K562 (cell line): ENCODE measurements around the gene EVI5L. TPM values are rescaled to one million over a fixed set of nuclear protein-coding genes. Genes with fewer than 3 reads are reported as not detected.
A peak's percentile ranks its signal among the peaks of the same experiment; 100 is the strongest.

Experiments used
- EGR1 ChIP-seq: fragments of 450-650 bp; conservative IDR thresholded peaks from 2 replicates; pipeline ENCODE4 v1.6.1; 2017; ENCODE audit warnings: mild to moderate bottlenecking
- EWSR1 ChIP-seq: fragments of 450-650 bp; IDR thresholded peaks from 2 replicates; pipeline ENCODE4 v1.6.1; 2018; ENCODE audit warnings: borderline replicate concordance, mild to moderate bottlenecking, low read depth, moderate library complexity; ENCODE audit not compliant: partially characterized antibody
- HDGF ChIP-seq: fragments of 450-650 bp; IDR thresholded peaks from 2 replicates; pipeline ENCODE4 v1.6.1; 2016
- HMGN3 ChIP-seq: IDR thresholded peaks from 2 replicates; pipeline ENCODE4 v1.6.1; 2011; ENCODE audit warnings: borderline replicate concordance, low read depth, mild to moderate bottlenecking, mixed read lengths, low read length; ENCODE audit not compliant: insufficient read length; ENCODE audit errors: extremely low read depth
- NUFIP1 ChIP-seq: fragments of 450-650 bp; IDR thresholded peaks from 2 replicates; pipeline ENCODE4 v1.6.1; 2018; ENCODE audit not compliant: partially characterized antibody
- RBM17 ChIP-seq: fragments of 200-400 bp; formaldehyde crosslinking; IDR thresholded peaks from 2 replicates; pipeline ENCODE4 v1.6.1; 2017; ENCODE audit warnings: low read depth, mild to moderate bottlenecking, low read length, borderline replicate concordance
- RHOXF2B ChIP-seq: fragments of 250-450 bp; sonication (Bioruptor Pico); conservative IDR thresholded peaks from 2 replicates; pipeline ENCODE4 v1.5.1; 2021
- SMAD3 ChIP-seq: fragments of 450-650 bp; formaldehyde crosslinking; conservative IDR thresholded peaks from 2 replicates; pipeline ENCODE4 v1.4.0; 2020; ENCODE audit warnings: mild to moderate bottlenecking
- TAF15 ChIP-seq: fragments of 200-400 bp; formaldehyde crosslinking; IDR thresholded peaks from 2 replicates; pipeline ENCODE4 v1.6.1; 2017; ENCODE audit warnings: mild to moderate bottlenecking, low read depth, low read length, moderate library complexity
- TCF7 ChIP-seq: sonication (generic); IDR thresholded peaks from 2 replicates; pipeline ENCODE4 v1.6.1; 2016; ENCODE audit warnings: antibody characterized with exemption, borderline replicate concordance
- TFAM ChIP-seq: fragments of 250-450 bp; sonication (Bioruptor Pico); conservative IDR thresholded peaks from 2 replicates; pipeline ENCODE4 v1.5.0; 2021; ENCODE audit warnings: mild to moderate bottlenecking, moderate library complexity
- ZKSCAN8 ChIP-seq: fragments of 200-800 bp; sonication (Bioruptor generic); IDR thresholded peaks from 2 replicates; pipeline ENCODE4 v1.6.1; 2016; ENCODE audit warnings: missing genetic modification characterization, missing compliant biosample characterization
- ZNF436 ChIP-seq: fragments of 250-450, 450-650 bp; sonication (Bioruptor Pico); formaldehyde crosslinking; IDR thresholded peaks from 2 replicates; pipeline ENCODE4 v1.7.0; 2020; ENCODE audit warnings: mild to moderate bottlenecking
- polyA plus RNA-seq, 8 experiments: library from polyadenylated mRNA; depleted of rRNA in 4 of 8; stranded (reverse) in 5 of 8; unstranded in 3 of 8; fragments of >200 nt; fragmentation: Nextera tagmentation in 2 of 8; fragmentation: Illumina TruSeq in 1 of 8; extraction: Ambion mirVana in 2 of 8; extraction: Trizol in 1 of 8; gene quantifications; 2 replicates each; pipeline versions ENCODE4 v1.2.1 to v1.2.3, GENCODE V29; 2011 to 2014; ENCODE audit warnings: inconsistent platforms in 1 of 8, missing spikeins in 1 of 8
- total RNA-seq, 7 experiments: library from RNA; depleted of rRNA in 6 of 7; stranded (reverse); fragments of >200 nt in 6 of 7; fragmentation: Illumina TruSeq in 2 of 7; extraction: Trizol in 2 of 7; gene quantifications; 2 replicates each; pipeline versions ENCODE4 v1.2.1 to v1.2.3, GENCODE V29; 2011 to 2021; ENCODE audit warnings: low replicate concordance in 1 of 7
- TF ChIP-seq, protein P1 (sequence below): sonication (generic); formaldehyde crosslinking; IDR thresholded peaks from 2 replicates; pipeline ENCODE4 v1.8.0; 2023; ENCODE audit warnings: mild to moderate bottlenecking, missing genetic modification reagents
- TF ChIP-seq, protein P2 (sequence below), 2 experiments: fragments of 150-350 bp in 1 of 2; IDR thresholded peaks; 2 replicates each; pipeline ENCODE4 v1.6.1; 2012 to 2016; ENCODE audit warnings: low read depth in 2 of 2, low read length in 2 of 2, mild to moderate bottlenecking in 1 of 2, moderate library complexity in 1 of 2
- TF ChIP-seq, protein P3 (sequence below): sonication (generic); formaldehyde crosslinking; IDR thresholded peaks from 2 replicates; pipeline ENCODE4 v1.8.0; 2022; ENCODE audit warnings: mild to moderate bottlenecking, missing genetic modification reagents

The EVI5L gene
- total and polyA plus RNA-seq, 9 of the 15 experiments (the other 6 are each of a cell fraction or from before 2014, with no cell fraction given) = 0.69 to 1.8 (median 1.2) TPM; not detected in 2

DNA sequence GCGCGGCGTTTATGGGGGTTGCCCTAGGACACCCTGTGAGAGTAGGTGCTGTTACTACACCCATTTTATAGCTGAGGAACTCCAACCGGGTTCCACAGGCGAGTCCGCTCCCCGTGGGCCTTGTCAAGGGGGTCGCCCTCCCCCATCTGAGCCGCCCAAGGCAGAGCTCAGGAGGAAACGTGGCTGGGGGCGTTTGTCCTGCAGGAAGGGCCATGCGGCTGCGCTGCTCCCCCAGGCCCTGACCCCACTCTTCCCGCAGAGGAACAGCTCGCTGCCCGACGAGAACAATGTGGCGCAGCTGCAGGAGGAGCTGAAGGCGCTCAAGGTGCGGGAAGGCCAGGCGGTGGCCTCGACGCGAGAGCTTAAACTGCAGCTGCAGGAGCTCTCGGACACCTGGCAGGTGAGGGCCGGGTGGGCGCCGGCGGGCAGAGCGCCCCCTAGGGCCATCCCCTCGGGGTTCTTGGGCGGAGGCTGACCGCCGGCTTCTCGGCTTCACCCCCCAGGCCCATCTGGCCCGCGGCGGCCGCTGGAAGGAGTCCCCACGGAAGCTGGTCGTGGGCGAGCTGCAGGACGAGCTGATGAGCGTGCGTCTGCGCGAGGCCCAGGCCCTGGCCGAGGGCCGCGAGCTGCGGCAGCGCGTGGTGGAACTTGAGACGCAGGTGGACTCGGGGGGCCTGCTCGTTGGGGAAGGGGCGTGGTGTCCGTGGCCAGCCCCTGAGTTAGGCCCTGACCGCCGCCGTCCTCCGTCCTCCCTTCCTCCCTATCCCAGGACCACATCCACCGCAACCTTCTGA is 31.8 kb downstream of the EVI5L start (continued):
- TF ChIP-seq SMAD3 (CRISPR knock-in tag) (no peak), ZNF436 (no peak), EGR1 (no peak), TFAM (CRISPR knock-in tag) (no peak), RHOXF2B (CRISPR knock-in tag) (no peak), TAF15 (no peak), NUFIP1 (no peak), HDGF (no peak), RBM17 (no peak), HMGN3 (peak; percentile 54), EWSR1 (no peak), ZKSCAN8 (CRISPR knock-in tag) (no peak), TCF7 (no peak)
- TF ChIP-seq, protein P1, sequence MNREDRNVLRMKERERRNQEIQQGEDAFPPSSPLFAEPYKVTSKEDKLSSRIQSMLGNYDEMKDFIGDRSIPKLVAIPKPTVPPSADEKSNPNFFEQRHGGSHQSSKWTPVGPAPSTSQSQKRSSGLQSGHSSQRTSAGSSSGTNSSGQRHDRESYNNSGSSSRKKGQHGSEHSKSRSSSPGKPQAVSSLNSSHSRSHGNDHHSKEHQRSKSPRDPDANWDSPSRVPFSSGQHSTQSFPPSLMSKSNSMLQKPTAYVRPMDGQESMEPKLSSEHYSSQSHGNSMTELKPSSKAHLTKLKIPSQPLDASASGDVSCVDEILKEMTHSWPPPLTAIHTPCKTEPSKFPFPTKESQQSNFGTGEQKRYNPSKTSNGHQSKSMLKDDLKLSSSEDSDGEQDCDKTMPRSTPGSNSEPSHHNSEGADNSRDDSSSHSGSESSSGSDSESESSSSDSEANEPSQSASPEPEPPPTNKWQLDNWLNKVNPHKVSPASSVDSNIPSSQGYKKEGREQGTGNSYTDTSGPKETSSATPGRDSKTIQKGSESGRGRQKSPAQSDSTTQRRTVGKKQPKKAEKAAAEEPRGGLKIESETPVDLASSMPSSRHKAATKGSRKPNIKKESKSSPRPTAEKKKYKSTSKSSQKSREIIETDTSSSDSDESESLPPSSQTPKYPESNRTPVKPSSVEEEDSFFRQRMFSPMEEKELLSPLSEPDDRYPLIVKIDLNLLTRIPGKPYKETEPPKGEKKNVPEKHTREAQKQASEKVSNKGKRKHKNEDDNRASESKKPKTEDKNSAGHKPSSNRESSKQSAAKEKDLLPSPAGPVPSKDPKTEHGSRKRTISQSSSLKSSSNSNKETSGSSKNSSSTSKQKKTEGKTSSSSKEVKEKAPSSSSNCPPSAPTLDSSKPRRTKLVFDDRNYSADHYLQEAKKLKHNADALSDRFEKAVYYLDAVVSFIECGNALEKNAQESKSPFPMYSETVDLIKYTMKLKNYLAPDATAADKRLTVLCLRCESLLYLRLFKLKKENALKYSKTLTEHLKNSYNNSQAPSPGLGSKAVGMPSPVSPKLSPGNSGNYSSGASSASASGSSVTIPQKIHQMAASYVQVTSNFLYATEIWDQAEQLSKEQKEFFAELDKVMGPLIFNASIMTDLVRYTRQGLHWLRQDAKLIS (CRISPR knock-in tag) = no peak
- TF ChIP-seq, protein P2, sequence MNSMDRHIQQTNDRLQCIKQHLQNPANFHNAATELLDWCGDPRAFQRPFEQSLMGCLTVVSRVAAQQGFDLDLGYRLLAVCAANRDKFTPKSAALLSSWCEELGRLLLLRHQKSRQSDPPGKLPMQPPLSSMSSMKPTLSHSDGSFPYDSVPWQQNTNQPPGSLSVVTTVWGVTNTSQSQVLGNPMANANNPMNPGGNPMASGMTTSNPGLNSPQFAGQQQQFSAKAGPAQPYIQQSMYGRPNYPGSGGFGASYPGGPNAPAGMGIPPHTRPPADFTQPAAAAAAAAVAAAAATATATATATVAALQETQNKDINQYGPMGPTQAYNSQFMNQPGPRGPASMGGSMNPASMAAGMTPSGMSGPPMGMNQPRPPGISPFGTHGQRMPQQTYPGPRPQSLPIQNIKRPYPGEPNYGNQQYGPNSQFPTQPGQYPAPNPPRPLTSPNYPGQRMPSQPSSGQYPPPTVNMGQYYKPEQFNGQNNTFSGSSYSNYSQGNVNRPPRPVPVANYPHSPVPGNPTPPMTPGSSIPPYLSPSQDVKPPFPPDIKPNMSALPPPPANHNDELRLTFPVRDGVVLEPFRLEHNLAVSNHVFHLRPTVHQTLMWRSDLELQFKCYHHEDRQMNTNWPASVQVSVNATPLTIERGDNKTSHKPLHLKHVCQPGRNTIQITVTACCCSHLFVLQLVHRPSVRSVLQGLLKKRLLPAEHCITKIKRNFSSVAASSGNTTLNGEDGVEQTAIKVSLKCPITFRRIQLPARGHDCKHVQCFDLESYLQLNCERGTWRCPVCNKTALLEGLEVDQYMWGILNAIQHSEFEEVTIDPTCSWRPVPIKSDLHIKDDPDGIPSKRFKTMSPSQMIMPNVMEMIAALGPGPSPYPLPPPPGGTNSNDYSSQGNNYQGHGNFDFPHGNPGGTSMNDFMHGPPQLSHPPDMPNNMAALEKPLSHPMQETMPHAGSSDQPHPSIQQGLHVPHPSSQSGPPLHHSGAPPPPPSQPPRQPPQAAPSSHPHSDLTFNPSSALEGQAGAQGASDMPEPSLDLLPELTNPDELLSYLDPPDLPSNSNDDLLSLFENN (IDR thresholded peaks at IDR 0.05; ENCODE audit: low read depth in 2 of 2, low read length in 2 of 2) = no peak
- TF ChIP-seq, protein P3, sequence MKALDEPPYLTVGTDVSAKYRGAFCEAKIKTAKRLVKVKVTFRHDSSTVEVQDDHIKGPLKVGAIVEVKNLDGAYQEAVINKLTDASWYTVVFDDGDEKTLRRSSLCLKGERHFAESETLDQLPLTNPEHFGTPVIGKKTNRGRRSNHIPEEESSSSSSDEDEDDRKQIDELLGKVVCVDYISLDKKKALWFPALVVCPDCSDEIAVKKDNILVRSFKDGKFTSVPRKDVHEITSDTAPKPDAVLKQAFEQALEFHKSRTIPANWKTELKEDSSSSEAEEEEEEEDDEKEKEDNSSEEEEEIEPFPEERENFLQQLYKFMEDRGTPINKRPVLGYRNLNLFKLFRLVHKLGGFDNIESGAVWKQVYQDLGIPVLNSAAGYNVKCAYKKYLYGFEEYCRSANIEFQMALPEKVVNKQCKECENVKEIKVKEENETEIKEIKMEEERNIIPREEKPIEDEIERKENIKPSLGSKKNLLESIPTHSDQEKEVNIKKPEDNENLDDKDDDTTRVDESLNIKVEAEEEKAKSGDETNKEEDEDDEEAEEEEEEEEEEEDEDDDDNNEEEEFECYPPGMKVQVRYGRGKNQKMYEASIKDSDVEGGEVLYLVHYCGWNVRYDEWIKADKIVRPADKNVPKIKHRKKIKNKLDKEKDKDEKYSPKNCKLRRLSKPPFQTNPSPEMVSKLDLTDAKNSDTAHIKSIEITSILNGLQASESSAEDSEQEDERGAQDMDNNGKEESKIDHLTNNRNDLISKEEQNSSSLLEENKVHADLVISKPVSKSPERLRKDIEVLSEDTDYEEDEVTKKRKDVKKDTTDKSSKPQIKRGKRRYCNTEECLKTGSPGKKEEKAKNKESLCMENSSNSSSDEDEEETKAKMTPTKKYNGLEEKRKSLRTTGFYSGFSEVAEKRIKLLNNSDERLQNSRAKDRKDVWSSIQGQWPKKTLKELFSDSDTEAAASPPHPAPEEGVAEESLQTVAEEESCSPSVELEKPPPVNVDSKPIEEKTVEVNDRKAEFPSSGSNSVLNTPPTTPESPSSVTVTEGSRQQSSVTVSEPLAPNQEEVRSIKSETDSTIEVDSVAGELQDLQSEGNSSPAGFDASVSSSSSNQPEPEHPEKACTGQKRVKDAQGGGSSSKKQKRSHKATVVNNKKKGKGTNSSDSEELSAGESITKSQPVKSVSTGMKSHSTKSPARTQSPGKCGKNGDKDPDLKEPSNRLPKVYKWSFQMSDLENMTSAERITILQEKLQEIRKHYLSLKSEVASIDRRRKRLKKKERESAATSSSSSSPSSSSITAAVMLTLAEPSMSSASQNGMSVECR (CRISPR knock-in tag) = no peak
